GM23248 (cell line): Measurements from ENCODE around the gene PKD1. TPM values are rescaled to one million over a fixed set of nuclear protein-coding genes. Genes with fewer than 3 reads are reported as not detected.
"Not testable (repeated sequence)": the region's sequence is repeated elsewhere in the genome, so short reads cannot be mapped to it uniquely, and the experiment has no call there.

Experiments used
- DNase-seq: peaks from one replicate; pipeline ENCODE4 v3.0.0-alpha.2; 2015
- H2AFZ ChIP-seq: fragments of 200-600 bp; sonication (generic); 2 replicates; pipeline ENCODE4 v1.6.1; 2016; ENCODE audit warnings: antibody characterized with exemption
- H3F3A ChIP-seq: fragments of 200-600 bp; sonication (generic); 2 replicates; pipeline ENCODE4 v1.6.1; 2016; ENCODE audit warnings: mild to moderate bottlenecking, antibody characterized with exemption, mixed run types; ENCODE audit not compliant: insufficient read depth
- H3K27ac ChIP-seq: fragments of 200-600 bp; sonication (generic); 2 replicates; pipeline ENCODE4 v1.5.1; 2016; ENCODE audit warnings: mild to moderate bottlenecking
- H3K27me3 ChIP-seq: fragments of 200-600 bp; sonication (generic); replicated peaks from 2 replicates; pipeline ENCODE4 v1.6.1; 2016; ENCODE audit warnings: mild to moderate bottlenecking; ENCODE audit not compliant: insufficient read depth
- H3K36me3 ChIP-seq: fragments of 200-600 bp; sonication (generic); 2 replicates; pipeline ENCODE4 v1.6.1; 2016; ENCODE audit warnings: low read depth, mild to moderate bottlenecking
- H3K4me1 ChIP-seq: fragments of 200-600 bp; sonication (generic); 2 replicates; pipeline ENCODE4 v1.6.1; 2016; ENCODE audit warnings: mild to moderate bottlenecking; ENCODE audit not compliant: insufficient read depth
- H3K4me2 ChIP-seq: fragments of 200-600 bp; sonication (generic); one replicate; pipeline ENCODE4 v1.6.1; 2016; ENCODE audit warnings: mild to moderate bottlenecking; ENCODE audit not compliant: unreplicated experiment
- H3K4me3 ChIP-seq: fragments of 200-600 bp; sonication (generic); 2 replicates; pipeline ENCODE4 v1.5.1; 2016; ENCODE audit warnings: mild to moderate bottlenecking
- H3K79me2 ChIP-seq: fragments of 200-600 bp; sonication (generic); 2 replicates; pipeline ENCODE4 v1.6.1; 2016; ENCODE audit warnings: mild to moderate bottlenecking; ENCODE audit not compliant: insufficient read depth
- H3K9ac ChIP-seq: fragments of 200-600 bp; sonication (generic); 2 replicates; pipeline ENCODE4 v1.6.1; 2016; ENCODE audit warnings: mild to moderate bottlenecking
- H3K9me2 ChIP-seq: fragments of 200-600 bp; sonication (generic); 2 replicates; pipeline ENCODE4 v1.6.1; 2016; ENCODE audit warnings: mixed run types, mild to moderate bottlenecking, moderate library complexity; ENCODE audit not compliant: insufficient read depth
- H3K9me3 ChIP-seq: fragments of 200-600 bp; sonication (generic); one replicate; pipeline ENCODE4 v1.6.1; 2017; ENCODE audit warnings: low read depth
- H4K20me1 ChIP-seq: fragments of 200-600 bp; sonication (generic); 2 replicates; pipeline ENCODE4 v1.6.0; 2016; ENCODE audit not compliant: insufficient read depth
- EZH2 ChIP-seq: fragments of 200-600 bp; sonication (generic); IDR thresholded peaks from 2 replicates; pipeline ENCODE4 v1.6.1; 2018; ENCODE audit warnings: antibody characterized with exemption, mild to moderate bottlenecking; ENCODE audit not compliant: insufficient read depth, poor library complexity, severe bottlenecking
- EZH2phosphoT487 ChIP-seq: fragments of 200-600 bp; sonication (generic); IDR thresholded peaks from 2 replicates; pipeline ENCODE4 v1.6.1; 2018; ENCODE audit warnings: antibody characterized with exemption, moderate library complexity, mild to moderate bottlenecking, low read depth; ENCODE audit not compliant: insufficient read depth
- WGBS, 2 experiments: methylation state at CpG; one replicate each; pipeline ENCODE4 v1.1.6; 2015 to 2017; ENCODE audit warnings: low lambda C conversion rate in 2 of 2, low coverage in 1 of 2; ENCODE audit errors: missing lambda C conversion rate in 2 of 2; 5-methylcytosine and 5-hydroxymethylcytosine counted together
- in situ Hi-C: fragments of 300-500 bp; cut with MboI; formaldehyde crosslinking; loops from 2 replicates; pipeline ENCODE4 v1.15.0; 2020
- polyA plus RNA-seq: library from polyadenylated mRNA; unstranded; fragments of >200 nt; fragmentation: Nextera tagmentation; extraction: Ambion mirVana; gene quantifications from 2 replicates; pipeline ENCODE4 v1.2.1, GENCODE V29; 2016
- total RNA-seq: library from RNA; depleted of rRNA; stranded (reverse); fragments of >200 nt; shearing (Covaris generic); gene quantifications from 2 replicates; pipeline ENCODE4 v1.2.3, GENCODE V29; 2014

PKD1 gene
- total and polyA plus RNA-seq, 2 experiments from 2014 or later = 48.4 to 201 TPM

- peaks cover 10% of the 10 kb centered on the region for H3K79me2 ChIP-seq
These were observed 33.2 kb downstream of the PKD1 start for GRCh38 chr16:2102471-2102870.

DNA sequence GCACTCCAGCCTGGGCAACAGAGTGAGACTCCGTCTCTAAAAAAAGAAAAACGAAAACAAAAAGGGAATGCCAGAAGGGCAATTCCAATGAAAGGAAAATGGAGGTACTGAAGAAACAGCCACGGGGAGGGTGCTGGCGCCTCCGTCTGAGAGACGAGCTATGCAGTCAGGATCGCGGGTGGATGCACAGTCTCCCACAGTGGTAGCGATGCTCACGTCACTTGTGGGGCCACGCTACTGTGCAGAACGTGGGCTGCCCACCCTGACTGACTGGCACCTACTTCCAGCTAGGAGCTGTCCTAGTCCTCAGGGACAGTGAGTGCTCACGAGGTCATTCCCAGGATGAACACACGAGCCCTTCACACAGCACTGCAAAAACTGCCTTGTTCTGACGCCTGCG, 34.1 kb downstream of the PKD1 start:
- H3K9ac ChIP-seq, H4K20me1 ChIP-seq, H3K4me1 ChIP-seq, H3K4me2 ChIP-seq, H3F3A ChIP-seq, H3K27ac ChIP-seq, H3K9me3 ChIP-seq, H3K9me2 ChIP-seq, H3K4me3 ChIP-seq, in situ Hi-C loops, H3K27me3 ChIP-seq, DNase-seq, H2AFZ ChIP-seq: not testable (repeated sequence)
- peaks cover 13% of the 10 kb centered on the region for H3K79me2 ChIP-seq
- peaks cover 14% of the 10 kb centered on the region; the same call in 1 of the 2 replicates for H3K36me3 ChIP-seq
- 83 to 92% methylated on average over 12 to 14 of the region's 16 CpGs for WGBS, 2 experiments

More at GRCh38 chr16:2102471-2102870, 33.2 kb downstream of the PKD1 start:
- TF ChIP-seq EZH2phosphoT487 = no peak
- no peak for TF ChIP-seq EZH2
- H4K20me1 ChIP-seq = no peaks in the 10 kb centered on the region
- no peak for DNase-seq
- H3K9me3 ChIP-seq = no peaks in the 10 kb centered on the region
- H3K27ac ChIP-seq = no peak overlapping the region
- H3F3A ChIP-seq = no peaks in the 10 kb centered on the region
- H3K9ac ChIP-seq = no peak overlapping the region
- H2AFZ ChIP-seq = no peak overlapping the region
- H3K4me3 ChIP-seq = no peak overlapping the region
- 96 to 99% methylated on average over 17 of the region's 19 CpGs for WGBS, 2 experiments
- in situ Hi-C loops = no loop called here
- H3K4me1 ChIP-seq = peaks cover 5% of the 10 kb centered on the region; the same call in 1 of the 2 replicates
- no peaks in the 10 kb centered on the region for H3K9me2 ChIP-seq
- H3K36me3 ChIP-seq = peaks cover 10% of the 10 kb centered on the region; the same call in 1 of the 2 replicates
- H3K27me3 ChIP-seq = no peaks in the 10 kb centered on the region
- no peak overlapping the region for H3K4me2 ChIP-seq

DNA sequence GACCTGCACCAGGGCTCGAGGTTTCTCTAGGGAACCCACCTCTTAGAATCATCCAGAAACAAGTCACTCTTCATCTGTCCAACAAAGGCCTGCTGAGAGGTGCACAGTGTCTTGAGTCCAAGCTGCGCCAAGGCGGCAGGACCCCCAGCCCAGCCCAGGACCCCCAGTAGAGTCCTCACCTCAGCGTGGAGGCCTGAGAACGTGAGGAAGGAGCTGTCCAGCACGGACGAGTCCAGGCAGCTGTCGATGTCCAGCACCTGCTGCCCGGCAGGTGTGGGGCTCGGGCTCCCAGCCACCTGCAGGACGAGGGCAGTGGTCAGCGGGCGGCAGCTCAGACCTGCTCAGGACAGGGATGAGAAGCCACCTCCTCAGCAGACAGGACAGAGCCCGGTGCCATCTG, 38.0 kb downstream of the PKD1 start:
- H3K4me2 ChIP-seq, H4K20me1 ChIP-seq, H2AFZ ChIP-seq, DNase-seq, H3K27me3 ChIP-seq, H3K9me3 ChIP-seq, H3K9ac ChIP-seq, H3K9me2 ChIP-seq, H3K27ac ChIP-seq, H3K4me1 ChIP-seq, H3K4me3 ChIP-seq, in situ Hi-C loops: not testable (repeated sequence)
- H3K79me2 ChIP-seq = peaks cover 30% of the 10 kb centered on the region
- H3K36me3 ChIP-seq = peaks cover 40% of the 10 kb centered on the region; the same call in 1 of the 2 replicates
- 95 to 98% methylated on average over 14 of the region's 14 CpGs for WGBS, 2 experiments
- peaks cover 12% of the 10 kb centered on the region; the same call in 1 of the 2 replicates for H3F3A ChIP-seq

DNA sequence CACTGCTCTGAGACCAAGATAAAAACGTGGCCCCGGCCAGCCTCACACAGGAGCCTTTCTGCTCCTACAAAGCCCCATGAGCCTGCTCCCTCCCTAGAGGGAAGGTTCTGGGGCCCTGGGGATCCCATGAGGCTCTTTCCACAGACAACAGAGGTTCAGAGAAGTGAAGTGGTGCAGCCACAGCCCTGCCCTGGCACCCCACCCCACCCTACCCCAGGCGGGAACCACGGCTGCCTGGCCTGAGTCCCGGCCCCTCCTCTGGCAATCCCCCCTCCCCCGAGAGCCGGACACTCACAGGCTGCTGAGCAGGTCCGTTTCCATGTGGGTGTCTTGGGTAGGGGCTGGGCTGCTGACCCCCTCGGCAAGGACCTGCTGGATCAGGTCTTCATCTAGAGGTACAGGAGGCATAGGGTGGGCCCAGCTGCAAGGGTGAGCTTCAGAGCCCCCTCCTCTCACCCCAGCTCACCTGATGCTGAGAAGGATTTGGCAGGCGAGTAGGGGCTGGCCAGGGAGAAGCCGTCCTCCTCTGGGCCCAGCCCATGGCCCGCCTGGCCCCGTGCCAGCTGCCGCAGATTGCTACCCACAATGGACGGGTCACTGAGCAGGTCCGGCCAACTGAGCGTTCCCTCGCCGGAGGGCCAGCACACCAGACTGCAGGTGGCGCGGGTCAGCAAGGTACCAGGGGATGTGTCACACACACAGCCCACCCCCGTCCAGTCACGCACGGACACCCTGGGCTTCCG, 38.7 kb downstream of the PKD1 start:
- H3K79me2 ChIP-seq = peaks cover 30% of the 10 kb centered on the region
- no peaks in the 10 kb centered on the region for H4K20me1 ChIP-seq
- peaks cover 45% of the 10 kb centered on the region; the same call in 1 of the 2 replicates for H3K36me3 ChIP-seq
- no peaks in the 10 kb centered on the region for H3K4me1 ChIP-seq
- H3K9ac ChIP-seq = no peak overlapping the region
- no peak overlapping the region for H3K4me2 ChIP-seq
- H2AFZ ChIP-seq = no peak overlapping the region
- no peak for TF ChIP-seq EZH2
- TF ChIP-seq EZH2phosphoT487 = no peak
- H3F3A ChIP-seq = peaks cover 12% of the 10 kb centered on the region; the same call in 1 of the 2 replicates
- DNase-seq = no peak
- in situ Hi-C loops = no loop called here
- H3K27ac ChIP-seq = no peak overlapping the region
- no peaks in the 10 kb centered on the region for H3K9me3 ChIP-seq
- WGBS, 2 experiments = 85 to 88% methylated on average over 16 to 25 of the region's 25 CpGs
- no peaks in the 10 kb centered on the region for H3K27me3 ChIP-seq
- no peaks in the 10 kb centered on the region for H3K9me2 ChIP-seq
- H3K4me3 ChIP-seq = no peak overlapping the region
